K562 (cell line): ENCODE results near the gene MCMBP. TPM values are rescaled to one million over a fixed set of nuclear protein-coding genes. Genes with fewer than 3 reads are reported as not detected.

Source experiments
- ATAC-seq: fragments of 200-7000 bp; cut with Tn5 transposase; 3 replicates; pipeline ENCODE4 v1.9.1; 2020; ENCODE audit warnings: moderate library complexity
- Bru-seq: library from RNA; stranded (reverse); fragments of 400-500 nt; gene quantifications from one replicate; lab custom pipeline; 2021; lab: Mats Ljungman, UMichigan
- BruChase-seq, 2 experiments: library from RNA; stranded (reverse); fragments of 400-500 nt; gene quantifications; one replicate each; lab custom pipeline; 2021; lab: Mats Ljungman, UMichigan
- BruUV-seq: library from RNA; stranded (reverse); fragments of 400-500 nt; replicated peaks from 2 replicates; lab custom pipeline; 2021; lab: Mats Ljungman, UMichigan
- CTCF ChIA-PET: fragments of 300-600 bp; formaldehyde crosslinking; extraction: SDS; loops from one replicate; lab custom pipeline; 2021; ENCODE audit warnings: low intra/inter-chr PET ratio; lab: Yijun Ruan, JAX
- POLR2A ChIA-PET: fragments of 300-600, 350-650 bp; sonication (Branson Sonifier 250); formaldehyde crosslinking; extraction: SDS; loops from one replicate; lab custom pipeline; 2021; ENCODE audit warnings: antibody characterized with exemption, inconsistent platforms; lab: Yijun Ruan, JAX
- DNase-seq, 4 experiments: peaks; one replicate each; pipeline versions ENCODE4 v3.0.0 to v3.0.0-alpha.2; 2011 to 2018; ENCODE audit warnings: low spot score in 3 of 4, mixed read lengths in 3 of 4; ENCODE audit errors: extremely low read depth in 1 of 4
- FAIRE-seq: peaks from 2 replicates; lab custom pipeline; 2011; peaks lifted over from hg19 to GRCh38; lab: Jason Lieb, UNC
- H2AFZ ChIP-seq: 2 replicates; pipeline ENCODE4 v1.6.0; 2011; ENCODE audit warnings: low read depth, low read length, control low read depth, inconsistent platforms
- H3K27ac ChIP-seq: fragments of 200-600 bp; 3 replicates; pipeline ENCODE4 v1.8.0; 2011; ENCODE audit warnings: low read depth, mild to moderate bottlenecking, control low read depth, inconsistent platforms, low read length, moderate library complexity, mixed read lengths; ENCODE audit errors: extremely low read depth
- H3K27me3 ChIP-seq, 2 experiments: fragments of 300-600 bp in 1 of 2; 2 replicates in 1 of 2; 3 replicates in 1 of 2; pipeline versions ENCODE4 v1.6.0 to v1.8.0; 2011; ENCODE audit warnings: inconsistent platforms in 2 of 2, low read length in 2 of 2, mild to moderate bottlenecking in 1 of 2, mixed read lengths in 1 of 2, moderate library complexity in 1 of 2; ENCODE audit not compliant: control insufficient read depth in 2 of 2, insufficient read depth in 2 of 2
- H3K36me3 ChIP-seq: fragments of 300-600 bp; 3 replicates; pipeline ENCODE4 v1.8.0; 2011; ENCODE audit warnings: mild to moderate bottlenecking, low read length, inconsistent platforms; ENCODE audit not compliant: control insufficient read depth, insufficient read depth
- H3K4me1 ChIP-seq, 2 experiments: fragments of 200-600 bp in 1 of 2; replicated peaks in 1 of 2; 2 replicates in 1 of 2; 3 replicates in 1 of 2; pipeline versions ENCODE4 v1.5.1 to v1.8.0; 2011; ENCODE audit warnings: inconsistent platforms in 2 of 2, low read length in 2 of 2, mild to moderate bottlenecking in 1 of 2, mixed read lengths in 1 of 2, moderate library complexity in 1 of 2; ENCODE audit not compliant: control insufficient read depth in 2 of 2, insufficient read depth in 2 of 2
- H3K4me2 ChIP-seq: 2 replicates; pipeline ENCODE4 v1.6.1; 2011; ENCODE audit warnings: low read length, control low read depth, inconsistent platforms, mixed read lengths; ENCODE audit not compliant: insufficient read depth
- H3K4me3 ChIP-seq: fragments of 200-600 bp; sonication (generic), shearing (Covaris generic); 2 replicates; pipeline ENCODE4 v1.5.1; 2016; ENCODE audit warnings: control low read depth, inconsistent platforms
- H3K79me2 ChIP-seq: fragments of 200-600 bp; 3 replicates; pipeline ENCODE4 v1.8.0; 2011; ENCODE audit warnings: low read length, inconsistent platforms; ENCODE audit not compliant: control insufficient read depth, insufficient read depth
- H3K9ac ChIP-seq, 2 experiments: 2 replicates each; pipeline versions ENCODE4 v1.6.0 to v1.6.1; 2011; ENCODE audit warnings: low read depth in 2 of 2, low read length in 2 of 2, control low read depth in 1 of 2, inconsistent platforms in 1 of 2, mild to moderate bottlenecking in 1 of 2, mixed read lengths in 1 of 2; ENCODE audit not compliant: insufficient read depth in 1 of 2
- H3K9me1 ChIP-seq: one replicate; pipeline ENCODE4 v1.6.0; 2011; ENCODE audit warnings: inconsistent platforms, mild to moderate bottlenecking, low read length, moderate library complexity; ENCODE audit not compliant: control insufficient read depth, insufficient read depth
- H3K9me3 ChIP-seq: replicated peaks from 2 replicates; pipeline ENCODE4 v1.5.1; 2011; ENCODE audit warnings: low read depth, low read length, inconsistent platforms; ENCODE audit not compliant: control insufficient read depth, insufficient read depth
- H4K20me1 ChIP-seq: replicated peaks from 2 replicates; pipeline ENCODE4 v1.6.1; 2011; ENCODE audit warnings: low read length, inconsistent platforms, mixed read lengths; ENCODE audit not compliant: control insufficient read depth, insufficient read depth
- GATAD2B ChIP-seq: fragments of 450-650 bp; IDR thresholded peaks from 2 replicates; pipeline ENCODE4 v1.6.1; 2017; ENCODE audit warnings: mild to moderate bottlenecking, borderline replicate concordance
- GTF2E2 ChIP-seq: fragments of 200-800 bp; sonication (Bioruptor generic); IDR thresholded peaks from 2 replicates; pipeline ENCODE4 v1.6.1; 2016; ENCODE audit warnings: missing genetic modification characterization, missing compliant biosample characterization
- JUN ChIP-seq, 2 experiments: sonication (generic) in 1 of 2; formaldehyde crosslinking in 1 of 2; IDR thresholded peaks; 2 replicates each; pipeline versions ENCODE4 v1.6.1 to v1.8.0; 2012 to 2022; ENCODE audit warnings: borderline replicate concordance in 2 of 2, mild to moderate bottlenecking in 2 of 2, improper control_type of control experiment in 1 of 2, low read depth in 1 of 2, low read length in 1 of 2, missing genetic modification reagents in 1 of 2
- MGA ChIP-seq: fragments of 450-650 bp; IDR thresholded peaks from 2 replicates; pipeline ENCODE4 v1.6.1; 2016; ENCODE audit warnings: mild to moderate bottlenecking, moderate library complexity
- TBP ChIP-seq: optimal IDR thresholded peaks from 2 replicates; pipeline ENCODE3; 2011; ENCODE audit warnings: low read depth, low read length, improper control_type of control experiment
- WGBS: fragments of 100-300 bp; shearing (Covaris generic); methylation state at CpG from one replicate; pipeline ENCODE4 v1.1.6; 2016; ENCODE audit warnings: low coverage, mixed read lengths; ENCODE audit not compliant: insufficient coverage; ENCODE audit errors: missing lambda C conversion rate; 5-methylcytosine and 5-hydroxymethylcytosine counted together
- in situ Hi-C: fragments of 300-500 bp; cut with MboI; formaldehyde crosslinking; loops from 4 replicates; pipeline ENCODE4 v1.15.0; 2018; ENCODE audit warnings: inconsistent platforms, mixed read lengths
- intact Hi-C: fragments of 100-400 bp; cut with micrococcal nuclease; formaldehyde crosslinking; loops from 2 replicates; pipeline ENCODE4 v1.14.2; 2022
- long read RNA-seq, 3 experiments: library from polyadenylated mRNA in 2 of 3; library from RNA in 1 of 3; unstranded in 2 of 3; stranded (forward) in 1 of 3; transcript quantifications; one replicate each; pipeline ENCODE4 v2.0.0, GENCODE V29; 2019 to 2022
- polyA minus RNA-seq, 3 experiments: library from RNA; depleted of rRNA, polyadenylated mRNA; stranded (reverse); fragments of >200 nt; gene quantifications; 2 replicates each; pipeline ENCODE4 v1.2.3, GENCODE V29; 2011
- polyA plus RNA-seq, 8 experiments: library from polyadenylated mRNA; depleted of rRNA in 4 of 8; stranded (reverse) in 5 of 8; unstranded in 3 of 8; fragments of >200 nt; fragmentation: Nextera tagmentation in 2 of 8; fragmentation: Illumina TruSeq in 1 of 8; extraction: Ambion mirVana in 2 of 8; extraction: Trizol in 1 of 8; gene quantifications; 2 replicates each; pipeline versions ENCODE4 v1.2.1 to v1.2.3, GENCODE V29; 2011 to 2014; ENCODE audit warnings: inconsistent platforms in 1 of 8, missing spikeins in 1 of 8
- total RNA-seq, 7 experiments: library from RNA; depleted of rRNA in 6 of 7; stranded (reverse); fragments of >200 nt in 6 of 7; fragmentation: Illumina TruSeq in 2 of 7; extraction: Trizol in 2 of 7; gene quantifications; 2 replicates each; pipeline versions ENCODE4 v1.2.1 to v1.2.3, GENCODE V29; 2011 to 2021; ENCODE audit warnings: low replicate concordance in 1 of 7

Gene MCMBP
- 20.9 and 35.4 TPM in 2 replicates for total RNA-seq (2011; cell fraction: chromatin; rRNA removed; ENCODE audit: low replicate concordance)
- total RNA-seq (2011; cell fraction: nucleolus; rRNA removed), result 12.2 and 13.3 TPM in 2 replicates
- 18.7 and 24.8 TPM in 2 replicates for total RNA-seq (2011; cell fraction: nucleoplasm; rRNA removed)
- total RNA-seq (2014; rRNA removed) (43.0 and 44.0 TPM in 2 replicates), total RNA-seq (2014; rRNA removed; fragmentation: Illumina TruSeq; extraction: Trizol) (50.5 and 59.0 TPM in 2 replicates), total RNA-seq (2015; rRNA removed; fragmentation: Illumina TruSeq; extraction: Trizol) (49.1 and 51.2 TPM in 2 replicates), total RNA-seq (2021) (50.8 and 51.2 TPM in 2 replicates), polyA plus RNA-seq (2011; rRNA removed) (51.1 and 74.3 TPM in 2 replicates), polyA plus RNA-seq (2014; fragmentation: Illumina TruSeq; extraction: Trizol) (49.9 and 54.6 TPM in 2 replicates), polyA plus RNA-seq (2014; fragmentation: Nextera tagmentation; extraction: Ambion mirVana) (10 to 100 TPM; 11.2 to 15.4 TPM), polyA plus RNA-seq (2014; rRNA removed) (42.6 and 43.3 TPM in 2 replicates), polyA minus RNA-seq (2011; rRNA and poly(A)+ RNA removed) (81.7 and 93.1 TPM in 2 replicates), Bru-seq, nascent RNA (percentile 81 among the genes with signal in this experiment), BruChase-seq, experiment 1, labeled RNA remaining after a 2-hour chase (percentile 83 among the genes with signal in this experiment), BruChase-seq, experiment 2, labeled RNA remaining after a 6-hour chase (percentile 82 among the genes with signal in this experiment)
- polyA plus RNA-seq (2011; cell fraction: cytosol; rRNA removed), result 37.0 and 50.9 TPM in 2 replicates
- 25.1 and 37.5 TPM in 2 replicates for polyA plus RNA-seq (2011; cell fraction: nucleus; rRNA removed)
- polyA plus RNA-seq (2012), result 36.2 and 42.5 TPM in 2 replicates
- 28.6 and 37.4 TPM in 2 replicates for polyA minus RNA-seq (2011; cell fraction: cytosol; rRNA and poly(A)+ RNA removed)
- polyA minus RNA-seq (2011; cell fraction: nucleus; rRNA and poly(A)+ RNA removed), result 13.1 and 27.3 TPM in 2 replicates
- long read RNA-seq, experiment 1, full-length matches to known transcripts, result 153 of 217 reads
- long read RNA-seq, experiment 1, partial matches to known transcripts, result 24 of 217 reads
- long read RNA-seq, experiment 1, other reads (novel, unspliced or antisense), result 40 of 217 reads
- long read RNA-seq, experiment 2, full-length matches to known transcripts, result 8 of 40 reads
- long read RNA-seq, experiment 2, partial matches to known transcripts, result 5 of 40 reads
- long read RNA-seq, experiment 2, other reads (novel, unspliced or antisense), result 27 of 40 reads
- long read RNA-seq, experiment 3, full-length matches to known transcripts, result 12 of 15 reads
- long read RNA-seq, experiment 3, partial matches to known transcripts, result 1 of 15 reads
- long read RNA-seq, experiment 3, other reads (novel, unspliced or antisense), result 2 of 15 reads

- Histone ChIP-seq H3K27ac (peak within 1 kb of the TSS; percentile 64), H3K9me3 (no peaks in the 10 kb centered on the region), H3K9ac (peak within 1 kb of the TSS; percentile 65 to 94), H4K20me1 (peaks cover 8% of the 10 kb centered on the region), H3K27me3 (no peaks in the 10 kb centered on the region), H2AFZ (peak within 1 kb of the TSS; percentile 90), H3K4me1 (peaks cover 10% of the 10 kb centered on the region in 2 experiments; a peak in 4 of 5 replicates), H3K36me3 (no peaks in the 10 kb centered on the region), H3K4me3 (peak within 1 kb of the TSS; percentile 77), H3K9me1 (no peaks in the 10 kb centered on the region), H3K79me2 (peaks cover 51% of the 10 kb centered on the region), H3K4me2 (peak within 1 kb of the TSS; percentile 79)
- ATAC-seq, result no peak; the same call in 2 of the 3 replicates
- FAIRE-seq, result no peak
- no TSS peak for BruUV-seq
- intact Hi-C loops (loop anchor here (2.0 kb wide), 1 partner anchor 20 kb away; the partner anchor contains the start of gene SEC23IP), in situ Hi-C loops (no loop called here)
- DNase-seq, result peak in 2 of 4 experiments; percentile 72 to 73
- CTCF ChIA-PET, result no interaction called here
- POLR2A ChIA-PET, result interaction anchor here (0.6 to 2.2 kb wide), 11 partner anchors 8 to 648 kb away, joined by 3 to 11 read pairs (median 5); partner anchors contain the start of gene SEC23IP
- WGBS, result 3% methylated on average over 15 of the region's 42 CpGs
- TF ChIP-seq GTF2E2 (tag), result no peak; the same call in 1 of the 2 replicates
- no peak for TF ChIP-seq GATAD2B
- TF ChIP-seq TBP, result peak; percentile 72
- no peak for TF ChIP-seq MGA
- no peak for TF ChIP-seq JUN (IDR thresholded peaks at IDR 0.05; ENCODE audit: borderline replicate concordance, low read depth, low read length)
- no peak for TF ChIP-seq JUN (CRISPR knock-in tag; IDR thresholded peaks at IDR 0.05; ENCODE audit: borderline replicate concordance)
These were observed at the start of gene MCMBP for GRCh38 chr10:119872610-119872859. MCMBP (minus strand) TSS chr10:119872843; CDS start chr10:119872584, 259 bp downstream.
